GM12878 (cell line): Measurements from ENCODE around the gene BFSP2. TPM values are rescaled to one million over a fixed set of nuclear protein-coding genes. Genes with fewer than 3 reads are reported as not detected.

Experiments
- ATAC-seq: fragments of 200-7000 bp; cut with Tn5 transposase; 3 replicates; pipeline ENCODE4 v1.9.1; 2020; ENCODE audit warnings: mild to moderate bottlenecking, moderate library complexity
- BruUV-seq: library from RNA; stranded (reverse); fragments of 400-500 nt; replicated peaks from 2 replicates; lab custom pipeline; 2021; lab: Mats Ljungman, UMichigan
- CTCF ChIA-PET: fragments of 300-600 bp; sonication (Branson Sonifier 250); formaldehyde crosslinking; extraction: SDS; loops from one replicate; lab custom pipeline; 2021; ENCODE audit warnings: inconsistent platforms; lab: Yijun Ruan, JAX
- POLR2A ChIA-PET: fragments of 350-600 bp; formaldehyde crosslinking; extraction: SDS; loops from one replicate; lab custom pipeline; 2021; ENCODE audit warnings: inconsistent platforms; lab: Charles Lee
- RAD21 ChIA-PET: fragments of 300-600 bp; sonication (Branson Sonifier 250); formaldehyde crosslinking; loops from one replicate; lab custom pipeline; 2023; ENCODE audit warnings: antibody characterized with exemption; ENCODE audit not compliant: unreplicated experiment; lab: Charles Lee
- SMC1A ChIA-PET: fragments of 300-600 bp; sonication (Branson Sonifier 250); formaldehyde crosslinking; loops from one replicate; lab custom pipeline; 2023; ENCODE audit not compliant: unreplicated experiment, uncharacterized antibody; lab: Charles Lee
- DNase-seq: peaks from one replicate; pipeline ENCODE4 v3.0.0-alpha.2; 2011; ENCODE audit warnings: low read depth, low spot score
- FAIRE-seq: peaks from 3 replicates; lab custom pipeline; 2011; peaks lifted over from hg19 to GRCh38; lab: Jason Lieb, UNC
- H2AFZ ChIP-seq: 2 replicates; pipeline ENCODE4 v1.6.0; 2011; ENCODE audit warnings: low read depth, low read length, control low read depth; ENCODE audit not compliant: control insufficient read depth
- H3K27ac ChIP-seq: 2 replicates; pipeline ENCODE4 v1.5.1; 2011; ENCODE audit warnings: control low read depth; ENCODE audit not compliant: control insufficient read depth, insufficient read depth
- H3K27me3 ChIP-seq, 2 experiments: replicated peaks in 1 of 2; 2 replicates each; pipeline versions ENCODE4 v1.6.0 to v1.6.1; 2011; ENCODE audit warnings: low read length in 1 of 2; ENCODE audit not compliant: control insufficient read depth in 2 of 2, insufficient read depth in 2 of 2
- H3K36me3 ChIP-seq, 2 experiments: 2 replicates each; pipeline ENCODE4 v1.5.1; 2011; ENCODE audit warnings: low read length in 1 of 2; ENCODE audit not compliant: control insufficient read depth in 2 of 2, insufficient read depth in 2 of 2
- H3K4me1 ChIP-seq: 2 replicates; pipeline ENCODE4 v1.6.1; 2011; ENCODE audit warnings: mild to moderate bottlenecking, low read length, moderate library complexity, mixed read lengths; ENCODE audit not compliant: control insufficient read depth, insufficient read depth
- H3K4me2 ChIP-seq: 2 replicates; pipeline ENCODE4 v1.6.0; 2011; ENCODE audit warnings: control low read depth; ENCODE audit not compliant: control insufficient read depth, insufficient read depth
- H3K4me3 ChIP-seq: fragments of 200-600 bp; sonication (generic); 2 replicates; pipeline ENCODE4 v1.5.1; 2016
- H3K79me2 ChIP-seq: 2 replicates; pipeline ENCODE4 v1.6.0; 2011; ENCODE audit warnings: low read length; ENCODE audit not compliant: control insufficient read depth, insufficient read depth
- H3K9ac ChIP-seq: 2 replicates; pipeline ENCODE4 v1.8.0; 2011; ENCODE audit warnings: low read length, control low read depth, mixed read lengths; ENCODE audit not compliant: control insufficient read depth, insufficient read depth
- H3K9me3 ChIP-seq: replicated peaks from 3 replicates; pipeline ENCODE4 v1.5.1; 2011; ENCODE audit warnings: mild to moderate bottlenecking, low read length; ENCODE audit not compliant: control insufficient read depth, insufficient read depth
- H4K20me1 ChIP-seq: 2 replicates; pipeline ENCODE4 v1.6.0; 2011; ENCODE audit not compliant: control insufficient read depth, insufficient read depth
- CREM ChIP-seq: IDR thresholded peaks from 2 replicates; pipeline ENCODE4 v1.6.1; 2014; ENCODE audit warnings: antibody characterized with exemption, low read depth
- EGR1 ChIP-seq, 2 experiments: IDR thresholded peaks; 1 replicate in 1 of 2; 2 replicates in 1 of 2; pipeline ENCODE4 v1.6.1; 2011 to 2012; ENCODE audit warnings: low read depth in 2 of 2, low read length in 2 of 2, borderline replicate concordance in 1 of 2, mild to moderate bottlenecking in 1 of 2, moderate library complexity in 1 of 2
- KDM1A ChIP-seq: fragments of 200-600 bp; sonication (generic); IDR thresholded peaks from 2 replicates; pipeline ENCODE4 v1.6.1; 2016; ENCODE audit warnings: borderline replicate concordance
- POLR2AphosphoS5 ChIP-seq: IDR thresholded peaks from 2 replicates; pipeline ENCODE4 v1.6.1; 2011; ENCODE audit warnings: mild to moderate bottlenecking, low read length, inconsistent platforms
- RAD21 ChIP-seq: IDR thresholded peaks from 2 replicates; pipeline ENCODE4 v1.6.1; 2011; ENCODE audit warnings: mild to moderate bottlenecking, low read depth, low read length, moderate library complexity; ENCODE audit not compliant: insufficient read depth
- RB1 ChIP-seq: fragments of 450-650 bp; formaldehyde crosslinking; IDR thresholded peaks from 2 replicates; pipeline ENCODE4 v1.6.1; 2017; ENCODE audit warnings: mild to moderate bottlenecking, borderline replicate concordance
- RUNX3 ChIP-seq: IDR thresholded peaks from 2 replicates; pipeline ENCODE4 v1.6.1; 2012; ENCODE audit warnings: low read length, inconsistent platforms
- SMC3 ChIP-seq: IDR thresholded peaks from 2 replicates; pipeline ENCODE4 v1.6.1; 2011; ENCODE audit warnings: low read length, improper control_type of control experiment, borderline replicate concordance
- TCF3 ChIP-seq: IDR thresholded peaks from 2 replicates; pipeline ENCODE4 v1.6.1; 2012; ENCODE audit warnings: low read depth, mild to moderate bottlenecking, low read length, borderline replicate concordance; ENCODE audit not compliant: insufficient read depth
- WGBS: methylation state at CpG from one replicate; pipeline ENCODE4 v1.1.6; 2016; ENCODE audit warnings: low lambda C conversion rate; ENCODE audit not compliant: insufficient replicate concordance, insufficient coverage; ENCODE audit errors: missing lambda C conversion rate; 5-methylcytosine and 5-hydroxymethylcytosine counted together
- in situ Hi-C: fragments of 300-500 bp; cut with MboI; formaldehyde crosslinking; loops from 9 replicates; pipeline ENCODE4 v1.14.3; 2018; ENCODE audit warnings: mixed read lengths
- intact Hi-C: fragments of 100-400 bp; cut with micrococcal nuclease; formaldehyde crosslinking; loops from one replicate; pipeline ENCODE4 v1.14.2; 2022; ENCODE audit not compliant: unreplicated experiment
- polyA plus RNA-seq, 11 experiments: library from polyadenylated mRNA; depleted of rRNA in 4 of 11; unstranded in 6 of 11; stranded (reverse) in 5 of 11; fragments of >200 nt; fragmentation: Nextera tagmentation in 4 of 11; fragmentation: Illumina TruSeq in 1 of 11; extraction: Ambion mirVana in 4 of 11; extraction: Trizol in 1 of 11; gene quantifications; 1 replicate in 1 of 11; 2 replicates in 10 of 11; pipeline versions ENCODE4 v1.2.1 to v1.2.3, GENCODE V29; 2011 to 2016; ENCODE audit warnings: inconsistent platforms in 2 of 11, missing spikeins in 2 of 11, low read depth in 1 of 11
- total RNA-seq, 4 experiments: library from RNA; depleted of rRNA in 3 of 4; stranded (reverse); fragments of >200 nt in 3 of 4; fragmentation: Illumina TruSeq in 1 of 4; extraction: Trizol in 1 of 4; gene quantifications; 2 replicates each; pipeline versions ENCODE4 v1.2.1 to v1.2.3, GENCODE V29; 2013 to 2021
- TF ChIP-seq, protein P1 (sequence below), 3 experiments: IDR thresholded peaks in 2 of 3; conservative IDR thresholded peaks in 1 of 3; 2 replicates each; pipeline ENCODE4 v1.5.1; 2011; ENCODE audit warnings: low read depth in 3 of 3, low read length in 3 of 3, mild to moderate bottlenecking in 3 of 3, control low read depth in 2 of 3, moderate library complexity in 2 of 3, inconsistent platforms in 1 of 3, mixed read lengths in 1 of 3; ENCODE audit not compliant: control insufficient read depth in 2 of 3, insufficient read depth in 1 of 3; ENCODE audit errors: extremely low read depth in 1 of 3
- TF ChIP-seq, protein P2 (sequence below): fragments of 450-650 bp; IDR thresholded peaks from 2 replicates; pipeline ENCODE4 v1.6.1; 2016; ENCODE audit warnings: mild to moderate bottlenecking, moderate library complexity, borderline replicate concordance
- TF ChIP-seq, protein P3 (sequence below): IDR thresholded peaks from 2 replicates; pipeline ENCODE4 v1.6.1; 2012; ENCODE audit warnings: mild to moderate bottlenecking, low read depth, low read length

Gene BFSP2
- total and polyA plus RNA-seq, 10 of the 15 experiments (the other 5 are each of a cell fraction or from before 2014, with no cell fraction given) = 1.5 to 20.4 (median 7.3) TPM

DNA sequence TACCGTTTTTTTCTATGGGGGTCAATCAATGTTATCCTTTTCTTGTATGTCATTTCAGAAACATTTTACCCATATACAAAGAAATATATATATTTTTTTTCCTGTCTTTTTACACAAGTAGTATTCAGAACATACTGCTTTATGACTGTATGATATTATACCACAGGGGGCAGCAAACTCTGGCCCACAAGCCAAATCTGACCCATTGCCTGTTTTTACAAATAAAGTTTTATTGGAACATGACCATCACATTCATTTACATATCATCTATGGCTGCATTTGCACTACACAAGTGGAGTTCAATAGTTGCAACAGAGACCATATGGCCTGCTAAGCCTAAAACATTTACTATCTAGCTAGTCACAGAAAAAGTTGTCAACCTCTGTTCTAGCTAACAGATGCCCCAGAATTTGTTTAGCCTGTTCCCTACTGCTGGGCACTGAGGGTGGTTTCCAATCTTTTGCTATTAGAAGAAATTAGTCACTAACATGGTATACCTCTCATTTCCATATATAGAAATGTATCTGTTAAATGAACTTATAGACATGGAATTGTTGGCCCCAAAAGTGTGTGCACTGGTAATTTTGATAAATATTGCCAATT, 57.7 kb downstream of the BFSP2 start:
- CTCF ChIA-PET = interaction anchor here (0.6 to 12.3 kb wide), 15 partner anchors 8 to 391 kb away, joined by 3 to 114 read pairs (median 5); partner anchors contain the start of gene CDV3
- no peak for TF ChIP-seq EGR1 (IDR thresholded peaks at IDR 0.05; ENCODE audit: borderline replicate concordance in 1 of 2, low read depth in 2 of 2, low read length in 2 of 2)
- no peak for TF ChIP-seq RB1
- TF ChIP-seq, protein P1, sequence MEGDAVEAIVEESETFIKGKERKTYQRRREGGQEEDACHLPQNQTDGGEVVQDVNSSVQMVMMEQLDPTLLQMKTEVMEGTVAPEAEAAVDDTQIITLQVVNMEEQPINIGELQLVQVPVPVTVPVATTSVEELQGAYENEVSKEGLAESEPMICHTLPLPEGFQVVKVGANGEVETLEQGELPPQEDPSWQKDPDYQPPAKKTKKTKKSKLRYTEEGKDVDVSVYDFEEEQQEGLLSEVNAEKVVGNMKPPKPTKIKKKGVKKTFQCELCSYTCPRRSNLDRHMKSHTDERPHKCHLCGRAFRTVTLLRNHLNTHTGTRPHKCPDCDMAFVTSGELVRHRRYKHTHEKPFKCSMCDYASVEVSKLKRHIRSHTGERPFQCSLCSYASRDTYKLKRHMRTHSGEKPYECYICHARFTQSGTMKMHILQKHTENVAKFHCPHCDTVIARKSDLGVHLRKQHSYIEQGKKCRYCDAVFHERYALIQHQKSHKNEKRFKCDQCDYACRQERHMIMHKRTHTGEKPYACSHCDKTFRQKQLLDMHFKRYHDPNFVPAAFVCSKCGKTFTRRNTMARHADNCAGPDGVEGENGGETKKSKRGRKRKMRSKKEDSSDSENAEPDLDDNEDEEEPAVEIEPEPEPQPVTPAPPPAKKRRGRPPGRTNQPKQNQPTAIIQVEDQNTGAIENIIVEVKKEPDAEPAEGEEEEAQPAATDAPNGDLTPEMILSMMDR (IDR thresholded peaks at IDR 0.05 in 2 of 3, conservative IDR thresholded peaks at IDR 0.05 in 1 of 3; ENCODE audit: control insufficient read depth in 2 of 3, extremely low read depth in 1 of 3, insufficient read depth in 1 of 3, low read depth in 3 of 3, low read length in 3 of 3) = peak; percentile 3 to 41 (median 24); a peak in 2 of 6 replicates
- no peak for TF ChIP-seq POLR2AphosphoS5
- peak; percentile 41 for TF ChIP-seq RUNX3
- peak; percentile 47 for TF ChIP-seq RAD21
- TF ChIP-seq KDM1A = no peak
- TF ChIP-seq SMC3 = peak; percentile 14; the same call in 1 of the 2 replicates
- TF ChIP-seq CREM = no peak
- TF ChIP-seq, protein P2, sequence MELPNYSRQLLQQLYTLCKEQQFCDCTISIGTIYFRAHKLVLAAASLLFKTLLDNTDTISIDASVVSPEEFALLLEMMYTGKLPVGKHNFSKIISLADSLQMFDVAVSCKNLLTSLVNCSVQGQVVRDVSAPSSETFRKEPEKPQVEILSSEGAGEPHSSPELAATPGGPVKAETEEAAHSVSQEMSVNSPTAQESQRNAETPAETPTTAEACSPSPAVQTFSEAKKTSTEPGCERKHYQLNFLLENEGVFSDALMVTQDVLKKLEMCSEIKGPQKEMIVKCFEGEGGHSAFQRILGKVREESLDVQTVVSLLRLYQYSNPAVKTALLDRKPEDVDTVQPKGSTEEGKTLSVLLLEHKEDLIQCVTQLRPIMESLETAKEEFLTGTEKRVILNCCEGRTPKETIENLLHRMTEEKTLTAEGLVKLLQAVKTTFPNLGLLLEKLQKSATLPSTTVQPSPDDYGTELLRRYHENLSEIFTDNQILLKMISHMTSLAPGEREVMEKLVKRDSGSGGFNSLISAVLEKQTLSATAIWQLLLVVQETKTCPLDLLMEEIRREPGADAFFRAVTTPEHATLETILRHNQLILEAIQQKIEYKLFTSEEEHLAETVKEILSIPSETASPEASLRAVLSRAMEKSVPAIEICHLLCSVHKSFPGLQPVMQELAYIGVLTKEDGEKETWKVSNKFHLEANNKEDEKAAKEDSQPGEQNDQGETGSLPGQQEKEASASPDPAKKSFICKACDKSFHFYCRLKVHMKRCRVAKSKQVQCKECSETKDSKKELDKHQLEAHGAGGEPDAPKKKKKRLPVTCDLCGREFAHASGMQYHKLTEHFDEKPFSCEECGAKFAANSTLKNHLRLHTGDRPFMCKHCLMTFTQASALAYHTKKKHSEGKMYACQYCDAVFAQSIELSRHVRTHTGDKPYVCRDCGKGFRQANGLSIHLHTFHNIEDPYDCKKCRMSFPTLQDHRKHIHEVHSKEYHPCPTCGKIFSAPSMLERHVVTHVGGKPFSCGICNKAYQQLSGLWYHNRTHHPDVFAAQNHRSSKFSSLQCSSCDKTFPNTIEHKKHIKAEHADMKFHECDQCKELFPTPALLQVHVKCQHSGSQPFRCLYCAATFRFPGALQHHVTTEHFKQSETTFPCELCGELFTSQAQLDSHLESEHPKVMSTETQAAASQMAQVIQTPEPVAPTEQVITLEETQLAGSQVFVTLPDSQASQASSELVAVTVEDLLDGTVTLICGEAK = peak; percentile 96
- TF ChIP-seq, protein P3, sequence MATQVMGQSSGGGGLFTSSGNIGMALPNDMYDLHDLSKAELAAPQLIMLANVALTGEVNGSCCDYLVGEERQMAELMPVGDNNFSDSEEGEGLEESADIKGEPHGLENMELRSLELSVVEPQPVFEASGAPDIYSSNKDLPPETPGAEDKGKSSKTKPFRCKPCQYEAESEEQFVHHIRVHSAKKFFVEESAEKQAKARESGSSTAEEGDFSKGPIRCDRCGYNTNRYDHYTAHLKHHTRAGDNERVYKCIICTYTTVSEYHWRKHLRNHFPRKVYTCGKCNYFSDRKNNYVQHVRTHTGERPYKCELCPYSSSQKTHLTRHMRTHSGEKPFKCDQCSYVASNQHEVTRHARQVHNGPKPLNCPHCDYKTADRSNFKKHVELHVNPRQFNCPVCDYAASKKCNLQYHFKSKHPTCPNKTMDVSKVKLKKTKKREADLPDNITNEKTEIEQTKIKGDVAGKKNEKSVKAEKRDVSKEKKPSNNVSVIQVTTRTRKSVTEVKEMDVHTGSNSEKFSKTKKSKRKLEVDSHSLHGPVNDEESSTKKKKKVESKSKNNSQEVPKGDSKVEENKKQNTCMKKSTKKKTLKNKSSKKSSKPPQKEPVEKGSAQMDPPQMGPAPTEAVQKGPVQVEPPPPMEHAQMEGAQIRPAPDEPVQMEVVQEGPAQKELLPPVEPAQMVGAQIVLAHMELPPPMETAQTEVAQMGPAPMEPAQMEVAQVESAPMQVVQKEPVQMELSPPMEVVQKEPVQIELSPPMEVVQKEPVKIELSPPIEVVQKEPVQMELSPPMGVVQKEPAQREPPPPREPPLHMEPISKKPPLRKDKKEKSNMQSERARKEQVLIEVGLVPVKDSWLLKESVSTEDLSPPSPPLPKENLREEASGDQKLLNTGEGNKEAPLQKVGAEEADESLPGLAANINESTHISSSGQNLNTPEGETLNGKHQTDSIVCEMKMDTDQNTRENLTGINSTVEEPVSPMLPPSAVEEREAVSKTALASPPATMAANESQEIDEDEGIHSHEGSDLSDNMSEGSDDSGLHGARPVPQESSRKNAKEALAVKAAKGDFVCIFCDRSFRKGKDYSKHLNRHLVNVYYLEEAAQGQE = no peak
- TF ChIP-seq TCF3 = no peak
- H3K4me3 ChIP-seq = no peak overlapping the region
- H3K27ac ChIP-seq = no peak overlapping the region
- intact Hi-C loops (no loop called here), in situ Hi-C loops (loop anchor here (25.0 kb wide), 1 partner anchor 1030 kb away; the partner anchor contains the start of genes ANAPC13 and CEP63)
- H3K4me1 ChIP-seq = peaks cover 3% of the 10 kb centered on the region; the same call in 1 of the 2 replicates
- no peak overlapping the region for H2AFZ ChIP-seq
- FAIRE-seq (no peak), ATAC-seq (peak; percentile 64), DNase-seq (no peak)
- H3K79me2 ChIP-seq = no peaks in the 10 kb centered on the region
- POLR2A ChIA-PET = interaction anchor here (0.6 to 1.9 kb wide), 5 partner anchors 9 to 323 kb away, joined by 3 to 9 read pairs (median 5); no protein-coding TSS in a partner anchor
- H3K36me3 ChIP-seq = no peaks in the 10 kb centered on the region
- no TSS peak for BruUV-seq
- H3K9me3 ChIP-seq = no peaks in the 10 kb centered on the region
- H4K20me1 ChIP-seq = no peaks in the 10 kb centered on the region
- H3K9ac ChIP-seq = no peak overlapping the region
- SMC1A ChIA-PET = interaction anchor here (0.7 to 20.4 kb wide), 7 partner anchors 9 to 121 kb away, joined by 3 to 380 read pairs (median 7); partner anchors contain the start of gene CDV3
- RAD21 ChIA-PET = interaction anchor here (0.5 to 2.3 kb wide), 9 partner anchors 9 to 120 kb away, joined by 3 to 10 read pairs (median 6); partner anchors contain the start of gene CDV3
- 100% methylated on average over 1 of the region's 1 CpG for WGBS
- no peaks in the 10 kb centered on the region for H3K27me3 ChIP-seq
- no peak overlapping the region for H3K4me2 ChIP-seq
